Heart left ventricle (tissue), 13 donors: ENCODE results near the gene DUS4L.

Experiments
- CTCF ChIP-seq, 12 donors: fragments of 200-600 bp; sonication (generic) in 4 of 12; IDR thresholded peaks; one replicate each; pipeline versions ENCODE4 v1.5.0 to v1.8.0; 2018 to 2022; ENCODE audit warnings: antibody characterized with exemption in 12 of 12, mild to moderate bottlenecking in 5 of 12
- POLR2A ChIP-seq, 2 donors: fragments of 450-650 bp; IDR thresholded peaks; one replicate each; pipeline ENCODE4 v1.6.1; 2017; ENCODE audit warnings: antibody characterized with exemption in 2 of 2, mild to moderate bottlenecking in 2 of 2, moderate library complexity in 2 of 2
- donor health status: ischemic (EF 13 %, LVEDD 7.1; RV severe dilation, severe dysfunction).
- donor health status: DM: no; HTN: yes; CAD: no.
- donor health status: DM: no; HTN: no; CAD: no.
- donor health status: ischemic (EF 25% LVEDD 6.9; RV normal size, moderate dysfunction).
- donor health status: ischemic (EF 25% LVEDD 5.7; RV mildly dilated, moderate dysfunction).
- donor health status: ischemic (EF 35%, LVEDD 5.7; RV mildly dilated, moderate dysfunction).
- donor health status: nonischemic (EF 11% LVEDD 7.7; RV severe dilation, severe dysfunction).
- donor health status: DM: yes; HTN: yes; CAD: no.
- donor health status: PGD.
- donor health status: ischemic (EF 29% LVEDD 5.4; RV normal size, mild dysfunction).
- donor health status: nonischemic (EF 23%, LVEDD 6.1; RV moderate dilation, normal function).

DNA sequence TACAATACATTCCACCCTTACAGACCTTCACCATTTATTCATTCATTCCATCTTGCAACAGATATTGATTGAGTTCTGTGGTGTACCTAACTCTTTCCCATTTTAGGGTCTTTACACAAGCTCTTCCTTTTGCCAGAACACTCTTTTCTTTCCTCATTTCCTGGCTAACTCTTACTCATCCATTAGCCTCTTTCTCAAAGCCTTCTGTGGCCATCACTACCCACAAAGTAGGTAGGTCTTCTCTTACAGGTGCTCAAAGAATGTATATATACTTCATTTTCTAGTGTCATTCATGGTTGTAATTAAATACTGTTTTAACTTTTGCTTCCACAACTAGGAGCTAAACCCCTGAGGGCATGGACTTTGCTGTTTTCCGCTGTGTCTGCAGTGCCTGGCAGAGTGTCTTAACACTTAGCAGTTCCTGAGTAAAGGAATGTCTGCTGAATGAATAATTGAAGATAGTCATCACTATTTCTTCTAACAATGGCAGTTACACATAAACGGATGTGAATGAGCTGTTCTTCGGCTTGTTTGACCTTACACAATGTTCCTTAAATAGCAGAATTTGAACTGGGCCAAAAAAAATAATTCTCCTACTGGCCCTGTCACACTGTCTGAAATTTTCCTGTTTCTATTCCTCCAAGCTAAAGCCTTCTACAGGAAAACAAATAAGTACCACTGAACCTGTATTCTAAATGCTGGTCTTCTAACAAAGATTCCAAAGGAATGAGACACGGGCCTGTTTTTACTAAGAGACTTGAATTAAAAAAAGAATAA is 31.4 kb downstream of the DUS4L start:
- no peak for TF ChIP-seq CTCF (IDR thresholded peaks at IDR 0.05)
- TF ChIP-seq POLR2A (IDR thresholded peaks at IDR 0.05): no peak
